HepG2 (cell line): ENCODE results near the gene SLC9B2.

Experiments
- ATF4 ChIP-seq, 2 experiments: fragments of 450-650 bp in 1 of 2; sonication (generic) in 1 of 2; formaldehyde crosslinking; IDR thresholded peaks; 2 replicates each; pipeline versions ENCODE4 v1.5.0 to v1.8.0; 2020 to 2022; ENCODE audit warnings: mild to moderate bottlenecking in 1 of 2, missing genetic modification reagents in 1 of 2
- ELF1 ChIP-seq: sonication (generic); formaldehyde crosslinking; IDR thresholded peaks from 2 replicates; pipeline ENCODE4 v1.4.0; 2020; ENCODE audit warnings: missing genetic modification reagents
- ELF4 ChIP-seq: sonication (generic); formaldehyde crosslinking; IDR thresholded peaks from 2 replicates; pipeline ENCODE4 v1.5.0; 2020; ENCODE audit warnings: missing genetic modification reagents, mild to moderate bottlenecking, moderate library complexity, borderline replicate concordance
- HCFC1 ChIP-seq: fragments of 150-350 bp; IDR thresholded peaks from 2 replicates; pipeline ENCODE4 v1.6.1; 2014; ENCODE audit warnings: low read depth, low read length
- MEIS1 ChIP-seq: sonication (generic); formaldehyde crosslinking; IDR thresholded peaks from 2 replicates; pipeline ENCODE4 v1.9.0; 2021; ENCODE audit warnings: mild to moderate bottlenecking, missing genetic modification reagents, moderate library complexity, borderline replicate concordance
- NFYB ChIP-seq: sonication (generic); formaldehyde crosslinking; IDR thresholded peaks from 2 replicates; pipeline ENCODE4 v1.4.0; 2020; ENCODE audit warnings: missing genetic modification reagents
- PBX3 ChIP-seq: sonication (generic); formaldehyde crosslinking; IDR thresholded peaks from 2 replicates; pipeline ENCODE4 v1.8.1; 2023; ENCODE audit warnings: missing genetic modification reagents, inconsistent platforms, borderline replicate concordance
- PHB2 ChIP-seq: fragments of 450-650 bp; IDR thresholded peaks from 2 replicates; pipeline ENCODE4 v1.6.1; 2018; ENCODE audit not compliant: partially characterized antibody
- POLR2A ChIP-seq, 2 experiments: IDR thresholded peaks; 2 replicates each; pipeline ENCODE4 v1.6.1; 2011; ENCODE audit warnings: low read depth in 2 of 2, low read length in 2 of 2, mild to moderate bottlenecking in 1 of 2, moderate library complexity in 1 of 2; ENCODE audit not compliant: insufficient read depth in 1 of 2
- REST ChIP-seq, 2 experiments: IDR thresholded peaks; 2 replicates each; pipeline ENCODE4 v1.6.1; 2011 to 2012; ENCODE audit warnings: low read length in 2 of 2, borderline replicate concordance in 1 of 2, low read depth in 1 of 2, mild to moderate bottlenecking in 1 of 2, moderate library complexity in 1 of 2
- ZNF431 ChIP-seq: sonication (generic); formaldehyde crosslinking; IDR thresholded peaks from 2 replicates; pipeline ENCODE4 v1.9.0; 2022; ENCODE audit warnings: missing genetic modification reagents, low read depth, mild to moderate bottlenecking, borderline replicate concordance
- ZNF616 ChIP-seq: sonication (generic); formaldehyde crosslinking; IDR thresholded peaks from 2 replicates; pipeline ENCODE4 v1.5.0; 2020; ENCODE audit warnings: low read depth, mild to moderate bottlenecking, missing genetic modification reagents
- ZNF776 ChIP-seq: sonication (generic); formaldehyde crosslinking; IDR thresholded peaks from 2 replicates; pipeline ENCODE4 v1.4.0; 2020; ENCODE audit warnings: mild to moderate bottlenecking, missing genetic modification reagents

DNA sequence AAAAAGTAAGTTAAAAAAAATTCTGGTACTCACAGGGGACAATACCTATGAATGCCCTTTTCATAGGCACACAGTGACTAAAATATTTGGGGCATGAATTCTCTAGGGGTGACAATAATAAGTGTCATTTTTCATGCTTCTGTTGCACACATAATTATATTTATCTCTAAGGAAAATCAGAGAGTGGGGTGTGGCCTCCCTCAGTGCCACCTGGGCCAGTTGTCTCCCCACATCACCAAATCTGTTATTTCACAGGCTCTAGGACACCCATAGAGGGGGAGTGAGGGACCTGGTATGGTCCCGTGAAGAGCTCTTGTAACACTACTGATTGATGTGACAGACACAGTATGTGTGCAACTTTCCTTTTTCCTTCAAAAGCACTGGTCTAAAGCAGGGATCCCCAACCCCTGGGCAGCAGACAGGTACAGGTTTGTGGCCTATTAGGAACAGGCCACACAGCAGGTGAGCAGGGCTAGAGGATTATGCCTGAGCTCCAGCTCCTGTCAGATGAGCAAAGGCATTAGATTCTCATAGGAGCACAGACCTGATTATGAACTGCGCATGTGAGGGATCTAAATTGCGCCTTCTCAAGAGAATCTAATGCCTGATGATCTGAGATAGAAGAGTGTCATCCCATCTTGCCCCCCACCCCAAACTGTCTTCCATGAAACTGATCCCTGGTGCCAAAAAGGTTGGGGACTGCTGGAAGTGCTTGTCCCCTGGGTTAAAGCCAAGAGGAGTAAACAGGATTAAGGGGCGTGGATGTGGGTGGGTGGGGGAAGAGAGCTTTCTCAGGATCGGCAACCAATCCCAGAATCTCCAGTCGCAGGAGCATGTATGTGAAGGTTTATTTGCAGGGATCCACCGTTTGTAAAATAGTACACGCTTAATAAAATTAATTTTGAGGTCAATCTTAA is 57.9 kb downstream of the SLC9B2 start:
- TF ChIP-seq HCFC1 = no peak
- TF ChIP-seq ZNF616 = no peak
- TF ChIP-seq MEIS1 = no peak
- no peak for TF ChIP-seq PHB2
- no peak for TF ChIP-seq ELF4 (CRISPR knock-in tag)
- TF ChIP-seq PBX3 (CRISPR knock-in tag) = no peak
- TF ChIP-seq ZNF776 (CRISPR knock-in tag) = no peak
- no peak for TF ChIP-seq ATF4 (CRISPR knock-in tag; IDR thresholded peaks at IDR 0.05)
- TF ChIP-seq ELF1 (CRISPR knock-in tag) = no peak
- TF ChIP-seq NFYB (CRISPR knock-in tag) = no peak
- no peak for TF ChIP-seq ZNF431 (CRISPR knock-in tag)
- TF ChIP-seq REST (IDR thresholded peaks at IDR 0.05; ENCODE audit: borderline replicate concordance in 1 of 2, low read depth in 1 of 2, low read length in 2 of 2) = no peak
- no peak for TF ChIP-seq POLR2A (IDR thresholded peaks at IDR 0.05; ENCODE audit: insufficient read depth in 1 of 2, low read depth in 2 of 2, low read length in 2 of 2)
